NCI-H1048 (cell line): ENCODE results near the gene AP1B1.

Experiments used
- DNase-seq: peaks from one replicate; lab custom pipeline; 2025; lab: John Stamatoyannopoulos, UW

Gene AP1B1

DNA sequence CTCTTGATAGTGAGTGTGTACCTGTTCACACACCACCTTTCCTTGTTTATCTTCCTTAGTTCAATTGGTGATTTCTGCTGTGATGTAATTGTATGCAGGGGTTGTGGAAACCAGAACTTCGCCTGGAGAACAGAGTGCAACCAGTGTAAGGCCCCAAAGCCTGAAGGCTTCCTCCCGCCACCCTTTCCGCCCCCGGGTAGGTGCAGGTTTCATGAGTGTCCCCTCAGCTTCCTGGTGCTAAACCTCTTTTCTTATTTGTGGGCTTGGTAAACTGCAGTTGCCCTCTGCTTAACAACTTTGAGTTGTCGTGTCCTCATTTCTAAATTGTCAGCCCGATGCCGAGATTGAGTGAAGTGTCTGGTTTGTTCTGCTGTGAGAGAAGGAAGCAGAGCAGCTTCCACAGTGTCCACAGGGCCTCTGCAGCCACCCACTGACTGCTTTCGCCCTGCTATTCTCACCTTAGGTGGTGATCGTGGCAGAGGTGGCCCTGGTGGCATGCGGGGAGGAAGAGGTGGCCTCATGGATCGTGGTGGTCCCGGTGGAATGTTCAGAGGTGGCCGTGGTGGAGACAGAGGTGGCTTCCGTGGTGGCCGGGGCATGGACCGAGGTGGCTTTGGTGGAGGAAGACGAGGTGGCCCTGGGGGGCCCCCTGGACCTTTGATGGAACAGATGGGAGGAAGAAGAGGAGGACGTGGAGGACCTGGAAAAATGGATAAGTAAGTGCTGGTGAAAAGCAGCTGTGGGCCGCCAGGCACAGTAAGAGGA, 89.1 kb downstream of the AP1B1 start:
- no peak for DNase-seq

DNA sequence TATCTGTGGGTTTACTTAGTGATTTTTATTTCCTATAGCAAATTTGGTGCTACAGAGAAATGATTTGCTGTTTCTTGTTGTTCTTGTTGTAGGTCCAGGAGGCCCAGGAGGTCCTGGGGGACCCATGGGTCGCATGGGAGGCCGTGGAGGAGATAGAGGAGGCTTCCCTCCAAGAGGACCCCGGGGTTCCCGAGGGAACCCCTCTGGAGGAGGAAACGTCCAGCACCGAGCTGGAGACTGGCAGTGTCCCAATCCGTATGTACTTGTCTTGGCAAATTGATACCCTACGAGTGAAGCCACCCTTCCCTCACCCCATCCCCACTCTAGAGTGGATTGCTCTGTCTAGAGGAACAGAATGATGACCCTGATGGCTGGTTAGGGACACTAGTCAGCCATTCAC, 89.7 kb downstream of the AP1B1 start:
- DNase-seq, result no peak

DNA sequence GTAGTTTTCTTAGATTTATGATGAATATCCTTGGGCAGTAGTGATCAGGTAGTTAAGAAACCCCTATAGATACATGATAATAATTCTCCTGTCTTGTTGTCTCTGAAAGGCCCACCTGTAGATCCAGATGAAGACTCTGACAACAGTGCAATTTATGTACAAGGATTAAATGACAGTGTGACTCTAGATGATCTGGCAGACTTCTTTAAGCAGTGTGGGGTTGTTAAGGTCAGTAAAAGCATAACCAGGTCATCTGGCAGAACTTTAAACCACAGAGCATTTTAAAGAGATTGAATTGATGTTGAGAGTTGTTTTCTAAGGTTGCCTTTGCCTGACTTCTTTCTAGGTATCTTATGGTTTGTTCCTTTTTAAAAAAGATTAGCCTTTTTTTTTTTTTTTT, 96.0 kb downstream of the AP1B1 start:
- DNase-seq, result no peak

GRCh38 chr22:29291215-29291614, 97.2 kb downstream of the AP1B1 start:
- no peak for DNase-seq

DNA sequence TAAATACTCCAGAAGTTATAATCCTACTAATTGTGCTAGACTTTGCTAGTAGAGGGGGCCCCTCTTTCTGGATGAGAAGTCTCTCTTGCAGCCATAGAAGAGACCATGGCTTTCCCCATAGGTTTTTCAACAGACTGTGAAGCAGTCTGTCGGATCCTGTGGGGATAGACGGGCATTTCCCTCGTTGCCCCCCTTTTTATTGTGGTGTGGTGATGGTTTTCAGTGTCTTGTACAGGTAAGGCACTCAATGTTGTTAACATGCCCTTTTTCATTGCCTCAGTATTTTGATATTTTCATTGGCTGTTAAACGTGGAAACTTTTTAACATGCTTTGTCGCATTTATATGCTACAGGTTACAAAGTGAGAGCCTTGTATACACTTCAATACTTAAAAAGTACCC, 98.3 kb downstream of the AP1B1 start:
- DNase-seq, result no peak

DNA sequence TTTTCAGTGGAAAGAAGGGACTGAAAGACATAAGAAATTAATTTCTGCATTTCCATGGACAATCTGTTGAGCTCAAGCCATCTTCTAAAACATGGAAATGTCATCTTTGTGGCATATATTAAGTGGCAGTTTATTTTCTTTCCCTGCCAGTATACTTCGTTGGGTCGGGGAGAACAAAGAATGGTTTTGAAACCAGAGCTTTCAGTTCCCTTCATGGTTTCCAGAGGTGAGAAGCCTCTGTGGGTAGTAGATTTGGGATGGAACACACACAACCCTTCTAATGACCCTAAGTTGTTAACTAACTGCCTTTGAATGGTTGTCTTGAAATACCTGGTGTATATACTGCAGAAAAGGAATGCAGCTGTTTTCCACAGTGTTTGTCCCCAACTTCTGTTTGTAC, 99.5 kb downstream of the AP1B1 start:
- DNase-seq, result no peak

DNA sequence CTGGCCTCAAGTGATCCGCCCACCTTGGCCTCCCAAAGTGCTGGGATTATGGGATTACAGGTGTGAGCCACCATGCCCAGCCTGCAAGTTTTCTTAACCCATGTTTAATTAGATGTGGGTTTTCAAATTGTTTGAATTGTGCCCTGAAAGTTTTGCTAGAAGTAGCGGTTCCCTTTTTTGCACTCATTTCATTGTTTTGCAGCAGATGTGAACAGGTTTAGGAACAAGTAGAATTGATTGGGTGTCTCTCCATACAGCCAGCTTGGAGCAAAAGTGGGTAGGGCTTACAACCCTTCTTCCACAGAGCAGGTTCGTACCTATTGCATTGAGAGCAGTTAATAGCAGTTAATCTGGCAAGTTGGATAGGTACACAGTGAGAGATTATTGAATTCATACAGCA, 104.2 kb downstream of the AP1B1 start:
- DNase-seq, result no peak

DNA sequence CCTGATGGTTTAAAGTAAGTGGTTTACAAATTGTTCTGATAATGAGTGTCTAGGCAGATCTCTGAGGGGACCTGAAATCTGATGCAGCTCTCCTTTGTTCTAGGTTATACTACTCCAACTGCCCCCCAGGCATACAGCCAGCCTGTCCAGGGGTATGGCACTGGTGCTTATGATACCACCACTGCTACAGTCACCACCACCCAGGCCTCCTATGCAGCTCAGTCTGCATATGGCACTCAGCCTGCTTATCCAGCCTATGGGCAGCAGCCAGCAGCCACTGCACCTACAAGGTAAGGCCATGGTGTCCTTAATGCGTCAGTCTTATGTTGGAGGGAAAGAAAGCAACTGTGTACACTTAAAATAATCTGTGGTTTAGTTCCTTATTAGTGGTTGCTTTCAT, 110.4 kb downstream of the AP1B1 start:
- no peak for DNase-seq
